K562 (cell line): Measurements from ENCODE around the gene DCLK2. TPM values are rescaled to one million over a fixed set of nuclear protein-coding genes. Genes with fewer than 3 reads are reported as not detected.

Experiments used
- ATAC-seq: fragments of 200-7000 bp; cut with Tn5 transposase; 3 replicates; pipeline ENCODE4 v1.9.1; 2020; ENCODE audit warnings: moderate library complexity
- BruUV-seq: library from RNA; stranded (reverse); fragments of 400-500 nt; replicated peaks from 2 replicates; lab custom pipeline; 2021; lab: Mats Ljungman, UMichigan
- CTCF ChIA-PET: fragments of 300-600 bp; formaldehyde crosslinking; extraction: SDS; loops from one replicate; lab custom pipeline; 2021; ENCODE audit warnings: low intra/inter-chr PET ratio; lab: Yijun Ruan, JAX
- POLR2A ChIA-PET: fragments of 300-600, 350-650 bp; sonication (Branson Sonifier 250); formaldehyde crosslinking; extraction: SDS; loops from one replicate; lab custom pipeline; 2021; ENCODE audit warnings: antibody characterized with exemption, inconsistent platforms; lab: Yijun Ruan, JAX
- DNase-seq, 4 experiments: peaks; one replicate each; pipeline versions ENCODE4 v3.0.0 to v3.0.0-alpha.2; 2011 to 2018; ENCODE audit warnings: low spot score in 3 of 4, mixed read lengths in 3 of 4; ENCODE audit errors: extremely low read depth in 1 of 4
- FAIRE-seq: peaks from 2 replicates; lab custom pipeline; 2011; peaks lifted over from hg19 to GRCh38; lab: Jason Lieb, UNC
- H2AFZ ChIP-seq: 2 replicates; pipeline ENCODE4 v1.6.0; 2011; ENCODE audit warnings: low read depth, low read length, control low read depth, inconsistent platforms
- H3K27ac ChIP-seq: fragments of 200-600 bp; 3 replicates; pipeline ENCODE4 v1.8.0; 2011; ENCODE audit warnings: low read depth, mild to moderate bottlenecking, control low read depth, inconsistent platforms, low read length, moderate library complexity, mixed read lengths; ENCODE audit errors: extremely low read depth
- H3K27me3 ChIP-seq, 2 experiments: fragments of 300-600 bp in 1 of 2; 2 replicates in 1 of 2; 3 replicates in 1 of 2; pipeline versions ENCODE4 v1.6.0 to v1.8.0; 2011; ENCODE audit warnings: inconsistent platforms in 2 of 2, low read length in 2 of 2, mild to moderate bottlenecking in 1 of 2, mixed read lengths in 1 of 2, moderate library complexity in 1 of 2; ENCODE audit not compliant: control insufficient read depth in 2 of 2, insufficient read depth in 2 of 2
- H3K36me3 ChIP-seq: fragments of 300-600 bp; 3 replicates; pipeline ENCODE4 v1.8.0; 2011; ENCODE audit warnings: mild to moderate bottlenecking, low read length, inconsistent platforms; ENCODE audit not compliant: control insufficient read depth, insufficient read depth
- H3K4me1 ChIP-seq, 2 experiments: fragments of 200-600 bp in 1 of 2; replicated peaks in 1 of 2; 2 replicates in 1 of 2; 3 replicates in 1 of 2; pipeline versions ENCODE4 v1.5.1 to v1.8.0; 2011; ENCODE audit warnings: inconsistent platforms in 2 of 2, low read length in 2 of 2, mild to moderate bottlenecking in 1 of 2, mixed read lengths in 1 of 2, moderate library complexity in 1 of 2; ENCODE audit not compliant: control insufficient read depth in 2 of 2, insufficient read depth in 2 of 2
- H3K4me2 ChIP-seq: 2 replicates; pipeline ENCODE4 v1.6.1; 2011; ENCODE audit warnings: low read length, control low read depth, inconsistent platforms, mixed read lengths; ENCODE audit not compliant: insufficient read depth
- H3K4me3 ChIP-seq: fragments of 200-600 bp; sonication (generic), shearing (Covaris generic); 2 replicates; pipeline ENCODE4 v1.5.1; 2016; ENCODE audit warnings: control low read depth, inconsistent platforms
- H3K79me2 ChIP-seq: fragments of 200-600 bp; 3 replicates; pipeline ENCODE4 v1.8.0; 2011; ENCODE audit warnings: low read length, inconsistent platforms; ENCODE audit not compliant: control insufficient read depth, insufficient read depth
- H3K9ac ChIP-seq, 2 experiments: 2 replicates each; pipeline versions ENCODE4 v1.6.0 to v1.6.1; 2011; ENCODE audit warnings: low read depth in 2 of 2, low read length in 2 of 2, control low read depth in 1 of 2, inconsistent platforms in 1 of 2, mild to moderate bottlenecking in 1 of 2, mixed read lengths in 1 of 2; ENCODE audit not compliant: insufficient read depth in 1 of 2
- H3K9me1 ChIP-seq: one replicate; pipeline ENCODE4 v1.6.0; 2011; ENCODE audit warnings: inconsistent platforms, mild to moderate bottlenecking, low read length, moderate library complexity; ENCODE audit not compliant: control insufficient read depth, insufficient read depth
- H3K9me3 ChIP-seq: replicated peaks from 2 replicates; pipeline ENCODE4 v1.5.1; 2011; ENCODE audit warnings: low read depth, low read length, inconsistent platforms; ENCODE audit not compliant: control insufficient read depth, insufficient read depth
- H4K20me1 ChIP-seq: replicated peaks from 2 replicates; pipeline ENCODE4 v1.6.1; 2011; ENCODE audit warnings: low read length, inconsistent platforms, mixed read lengths; ENCODE audit not compliant: control insufficient read depth, insufficient read depth
- CBX1 ChIP-seq: sonication (generic); IDR thresholded peaks from 2 replicates; pipeline ENCODE4 v1.6.1; 2016; ENCODE audit warnings: antibody characterized with exemption, low read depth, mild to moderate bottlenecking
- EGR1 ChIP-seq: fragments of 450-650 bp; conservative IDR thresholded peaks from 2 replicates; pipeline ENCODE4 v1.6.1; 2017; ENCODE audit warnings: mild to moderate bottlenecking
- ELF4 ChIP-seq: fragments of 450-650 bp; formaldehyde crosslinking; IDR thresholded peaks from 2 replicates; pipeline ENCODE4 v1.4.0; 2022; ENCODE audit warnings: missing genetic modification characterization
- FOXA3 ChIP-seq, 2 experiments: fragments of 450-650 bp in 1 of 2; sonication (generic) in 1 of 2; formaldehyde crosslinking; IDR thresholded peaks in 1 of 2; conservative IDR thresholded peaks in 1 of 2; 2 replicates each; pipeline versions ENCODE4 v1.4.0 to v1.8.0; 2020 to 2022; ENCODE audit warnings: mild to moderate bottlenecking in 2 of 2, missing genetic modification reagents in 1 of 2
- IRF2 ChIP-seq: sonication (generic); formaldehyde crosslinking; IDR thresholded peaks from 2 replicates; pipeline ENCODE4 v1.8.1; 2022; ENCODE audit warnings: mild to moderate bottlenecking, missing genetic modification reagents
- MCM7 ChIP-seq, 2 experiments: fragments of 450-650 bp; IDR thresholded peaks; 2 replicates each; pipeline ENCODE4 v1.6.1; 2016 to 2018
- PTRF ChIP-seq: fragments of 450-650 bp; IDR thresholded peaks from 2 replicates; pipeline ENCODE4 v1.6.1; 2016; ENCODE audit warnings: mild to moderate bottlenecking, missing genetic modification characterization, missing compliant biosample characterization
- SMAD3 ChIP-seq: fragments of 450-650 bp; formaldehyde crosslinking; conservative IDR thresholded peaks from 2 replicates; pipeline ENCODE4 v1.4.0; 2020; ENCODE audit warnings: mild to moderate bottlenecking
- TEAD2 ChIP-seq: fragments of 450-650 bp; IDR thresholded peaks from 2 replicates; pipeline ENCODE4 v1.6.1; 2016; ENCODE audit warnings: missing genetic modification characterization, control low read depth, missing compliant biosample characterization
- TEAD4 ChIP-seq, 2 experiments: sonication (generic) in 1 of 2; formaldehyde crosslinking in 1 of 2; IDR thresholded peaks; 2 replicates each; pipeline versions ENCODE4 v1.6.1 to v1.8.0; 2012 to 2022; ENCODE audit warnings: borderline replicate concordance in 1 of 2, inconsistent platforms in 1 of 2, low read length in 1 of 2, mild to moderate bottlenecking in 1 of 2, missing genetic modification reagents in 1 of 2
- TOE1 ChIP-seq, 2 experiments: fragments of 450-650 bp in 1 of 2; sonication (generic) in 1 of 2; formaldehyde crosslinking in 1 of 2; IDR thresholded peaks; 2 replicates each; pipeline versions ENCODE4 v1.7.1 to v1.8.0; 2016 to 2022; ENCODE audit warnings: borderline replicate concordance in 2 of 2, mild to moderate bottlenecking in 2 of 2, antibody characterized with exemption in 1 of 2, inconsistent platforms in 1 of 2, low read depth in 1 of 2, missing genetic modification reagents in 1 of 2, moderate library complexity in 1 of 2
- ZBED1 ChIP-seq: IDR thresholded peaks from 2 replicates; pipeline ENCODE4 v1.6.1; 2014
- ZNF384 ChIP-seq: IDR thresholded peaks from 2 replicates; pipeline ENCODE4 v1.6.1; 2012; ENCODE audit warnings: low read depth, low read length, improper control_type of control experiment
- ZNF695 ChIP-seq: fragments of 450-650 bp; formaldehyde crosslinking; IDR thresholded peaks from 2 replicates; pipeline ENCODE4 v1.4.0; 2020; ENCODE audit warnings: mild to moderate bottlenecking, moderate library complexity
- WGBS: fragments of 100-300 bp; shearing (Covaris generic); methylation state at CpG from one replicate; pipeline ENCODE4 v1.1.6; 2016; ENCODE audit warnings: low coverage, mixed read lengths; ENCODE audit not compliant: insufficient coverage; ENCODE audit errors: missing lambda C conversion rate; 5-methylcytosine and 5-hydroxymethylcytosine counted together
- in situ Hi-C: fragments of 300-500 bp; cut with MboI; formaldehyde crosslinking; loops from 4 replicates; pipeline ENCODE4 v1.15.0; 2018; ENCODE audit warnings: inconsistent platforms, mixed read lengths
- intact Hi-C: fragments of 100-400 bp; cut with micrococcal nuclease; formaldehyde crosslinking; loops from 2 replicates; pipeline ENCODE4 v1.14.2; 2022
- polyA plus RNA-seq, 8 experiments: library from polyadenylated mRNA; depleted of rRNA in 4 of 8; stranded (reverse) in 5 of 8; unstranded in 3 of 8; fragments of >200 nt; fragmentation: Nextera tagmentation in 2 of 8; fragmentation: Illumina TruSeq in 1 of 8; extraction: Ambion mirVana in 2 of 8; extraction: Trizol in 1 of 8; gene quantifications; 2 replicates each; pipeline versions ENCODE4 v1.2.1 to v1.2.3, GENCODE V29; 2011 to 2014; ENCODE audit warnings: inconsistent platforms in 1 of 8, missing spikeins in 1 of 8
- total RNA-seq, 7 experiments: library from RNA; depleted of rRNA in 6 of 7; stranded (reverse); fragments of >200 nt in 6 of 7; fragmentation: Illumina TruSeq in 2 of 7; extraction: Trizol in 2 of 7; gene quantifications; 2 replicates each; pipeline versions ENCODE4 v1.2.1 to v1.2.3, GENCODE V29; 2011 to 2021; ENCODE audit warnings: low replicate concordance in 1 of 7

DCLK2 gene
- total and polyA plus RNA-seq, 9 of the 15 experiments (the other 6 are each of a cell fraction or from before 2014, with no cell fraction given): not detected

DNA sequence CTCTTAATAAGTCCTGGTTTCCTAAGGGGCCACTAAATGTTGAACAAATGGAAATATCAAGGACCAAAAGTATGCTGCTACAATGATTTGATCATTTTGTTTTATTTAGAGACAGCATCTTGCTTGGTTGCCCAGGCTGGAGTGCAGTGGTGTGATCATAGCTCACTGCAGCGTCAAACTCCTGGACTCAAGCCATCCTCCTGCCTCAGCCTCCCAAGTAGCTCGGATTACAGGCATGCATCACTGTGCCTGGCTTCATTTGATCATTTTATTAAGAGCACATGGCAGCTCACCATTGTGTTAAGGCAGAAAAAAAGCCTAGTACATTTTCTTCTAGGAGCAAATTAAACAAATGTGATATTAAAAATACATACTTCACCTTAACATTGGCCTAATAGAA lies 52.7 kb downstream of the DCLK2 start (continued):
- TF ChIP-seq FOXA3 (CRISPR knock-in tag; conservative IDR thresholded peaks at IDR 0.05 in 1 of 2, IDR thresholded peaks at IDR 0.05 in 1 of 2): no peak
- no peak for TF ChIP-seq TOE1 (IDR thresholded peaks at IDR 0.05; ENCODE audit: borderline replicate concordance)
- no peak for TF ChIP-seq TOE1 (CRISPR knock-in tag; IDR thresholded peaks at IDR 0.05; ENCODE audit: borderline replicate concordance, low read depth)
- TF ChIP-seq ZNF384: no peak
- TF ChIP-seq ZNF695 (CRISPR knock-in tag): no peak
- TF ChIP-seq MCM7 (IDR thresholded peaks at IDR 0.05): no peak
- TF ChIP-seq EGR1: no peak
- TF ChIP-seq ZBED1: no peak
- no peak for TF ChIP-seq TEAD2

DNA sequence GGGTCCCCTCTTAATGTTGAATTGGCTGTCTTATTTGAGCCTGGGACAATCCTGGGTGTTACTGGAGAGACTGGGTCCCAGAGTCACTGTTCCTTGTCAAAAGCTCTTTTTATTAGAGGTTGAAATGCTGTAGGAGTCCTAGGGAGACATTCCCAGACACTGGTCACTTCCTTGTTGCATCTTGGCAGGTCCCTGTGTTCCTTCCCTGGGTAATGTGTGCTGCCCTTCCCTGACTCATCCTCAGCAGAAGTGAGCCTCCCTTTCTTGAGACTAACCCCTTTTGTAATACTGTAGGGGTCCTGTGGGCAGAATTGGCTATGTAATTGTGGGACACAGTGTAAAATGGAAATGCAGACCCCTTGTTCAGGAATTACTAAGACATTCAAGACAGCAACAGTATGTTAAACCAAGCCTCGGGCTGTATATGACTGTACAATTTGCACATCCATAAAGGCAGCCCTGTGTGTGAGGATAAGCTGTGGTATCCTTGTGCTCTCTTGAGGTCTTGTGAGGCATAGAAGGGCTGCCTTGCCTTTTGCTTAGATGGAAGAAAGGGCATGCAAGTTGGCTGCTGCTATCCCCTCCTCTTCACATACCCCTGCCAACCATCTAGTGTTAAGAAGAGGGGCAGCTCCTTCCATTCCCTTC lies 53.5 kb downstream of the DCLK2 start:
- no peaks in the 10 kb centered on the region for H3K36me3 ChIP-seq
- no peak overlapping the region for H2AFZ ChIP-seq
- DNase-seq (no peak), FAIRE-seq (no peak), ATAC-seq (no peak)
- no peaks in the 10 kb centered on the region; a peak in 1 of 5 replicates for H3K27me3 ChIP-seq
- 0 out of 2 replicates have a peak, but pooled peaks cover 3% of the 10 kb centered on the region for H4K20me1 ChIP-seq
- no peak overlapping the region for H3K9ac ChIP-seq
- H3K9me1 ChIP-seq: no peaks in the 10 kb centered on the region
- H3K27ac ChIP-seq: no peak overlapping the region
- H3K4me3 ChIP-seq: no peak overlapping the region
- intact Hi-C loops (no loop called here), in situ Hi-C loops (no loop called here)
- H3K9me3 ChIP-seq: no peaks in the 10 kb centered on the region
- no peak overlapping the region for H3K4me2 ChIP-seq
- H3K4me1 ChIP-seq: no peaks in the 10 kb centered on the region
- TF ChIP-seq CBX1: no peak
- TF ChIP-seq IRF2 (CRISPR knock-in tag): no peak
- no peak for TF ChIP-seq PTRF
- TF ChIP-seq SMAD3: no peak
- no peak for TF ChIP-seq ELF4 (CRISPR knock-in tag)
- TF ChIP-seq TEAD4 (IDR thresholded peaks at IDR 0.05; ENCODE audit: low read length): no peak
- no peak for TF ChIP-seq TEAD4 (CRISPR knock-in tag; IDR thresholded peaks at IDR 0.05; ENCODE audit: borderline replicate concordance)
- POLR2A ChIA-PET: no interaction called here
- H3K79me2 ChIP-seq: no peaks in the 10 kb centered on the region
- BruUV-seq: no TSS peak
- CTCF ChIA-PET: no interaction called here
- 9% methylated on average over 1 of the region's 1 CpG for WGBS
